Measurements from ENCODE around the gene DNAJB5. TPM values are rescaled to one million over a fixed set of nuclear protein-coding genes. Genes with fewer than 3 reads are reported as not detected.

Gene DNAJB5
- total RNA-seq, 4 donors from 2014 or later: 11.8 to 18.7 (median 16.5) TPM

GRCh38 chr9:34976441-34976840, 13.1 kb upstream of the DNAJB5 start:
- Histone ChIP-seq H3K4me1 (no peaks in the 10 kb centered on the region), H3K27ac (no peak overlapping the region), H3K36me3 (no peaks in the 10 kb centered on the region), H3K9me3 (no peaks in the 10 kb centered on the region), H3K4me3 (replicated peaks in 1 of 3) (no peak overlapping the region), H3K27me3 (no peaks in the 10 kb centered on the region)
- WGBS, 2 donors: 88 to 98% methylated on average over 9 to 11 of the region's 11 CpGs
- intact Hi-C loops (cut with DNase I): no loop called here
- TF ChIP-seq CTCF (IDR thresholded peaks at IDR 0.05) (no peak), POLR2A (IDR thresholded peaks at IDR 0.05) (no peak)
- no peak for DNase-seq

GRCh38 chr9:34976992-34977391, 12.6 kb upstream of the DNAJB5 start:
- Histone ChIP-seq H3K27ac (no peak overlapping the region), H3K36me3 (no peaks in the 10 kb centered on the region), H3K9me3 (no peaks in the 10 kb centered on the region), H3K4me1 (no peaks in the 10 kb centered on the region), H3K4me3 (replicated peaks in 1 of 3) (no peak overlapping the region), H3K27me3 (no peaks in the 10 kb centered on the region)
- intact Hi-C loops (cut with DNase I): no loop called here
- 91 to 97% methylated on average over 11 of the region's 11 CpGs for WGBS, 2 donors
- no peak for TF ChIP-seq CTCF (IDR thresholded peaks at IDR 0.05)
- TF ChIP-seq POLR2A (IDR thresholded peaks at IDR 0.05): no peak
- DNase-seq: no peak

GRCh38 chr9:34980181-34980761, 9.3 kb upstream of the DNAJB5 start:
- intact Hi-C loops (cut with DNase I): no loop called here
- no peak overlapping the region for H3K27ac ChIP-seq
- WGBS, 2 donors: 65 to 67% methylated on average over 10 to 11 of the region's 11 CpGs
- no peak overlapping the region for H3K4me3 ChIP-seq (replicated peaks in 1 of 3)
- no peak for TF ChIP-seq CTCF (IDR thresholded peaks at IDR 0.05)
- TF ChIP-seq POLR2A (IDR thresholded peaks at IDR 0.05): no peak
- no peaks in the 10 kb centered on the region for H3K4me1 ChIP-seq
- no peaks in the 10 kb centered on the region for H3K36me3 ChIP-seq
- no peaks in the 10 kb centered on the region for H3K27me3 ChIP-seq
- DNase-seq: no peak
- H3K9me3 ChIP-seq: no peaks in the 10 kb centered on the region

- Histone ChIP-seq H3K27ac (no peak overlapping the region), H3K27me3 (no peaks in the 10 kb centered on the region), H3K4me1 (no peaks in the 10 kb centered on the region), H3K9me3 (no peaks in the 10 kb centered on the region), H3K4me3 (replicated peaks in 1 of 3) (no peak overlapping the region), H3K36me3 (no peaks in the 10 kb centered on the region)
- intact Hi-C loops (cut with DNase I): no loop called here
- DNase-seq: no peak
- TF ChIP-seq CTCF (IDR thresholded peaks at IDR 0.05) (no peak), POLR2A (IDR thresholded peaks at IDR 0.05) (no peak)
- 71 to 77% methylated on average over 7 of the region's 7 CpGs for WGBS, 2 donors
Observed at GRCh38 chr9:34982361-34982760, 7.2 kb upstream of the DNAJB5 start.

GRCh38 chr9:34983209-34983608, 6.3 kb upstream of the DNAJB5 start:
- 89 to 95% methylated on average over 2 of the region's 2 CpGs for whole genome bisulfite sequencing, 2 donors
- TF ChIP-seq CTCF (IDR thresholded peaks at IDR 0.05) (no peak), POLR2A (IDR thresholded peaks at IDR 0.05) (no peak)
- H3K36me3 ChIP-seq: no peaks in the 10 kb centered on the region
- peaks cover 0 to 1% of the 10 kb centered on the region in 2 donors for H3K4me1 ChIP-seq
- no peaks in the 10 kb centered on the region for H3K9me3 ChIP-seq
- no peak overlapping the region for H3K27ac ChIP-seq
- H3K4me3 ChIP-seq (replicated peaks in 1 of 3): no peak overlapping the region
- no peak for DNase-seq
- intact Hi-C loops (cut with DNase I): no loop called here
- no peaks in the 10 kb centered on the region for H3K27me3 ChIP-seq
